ENCODE data around the gene OLIG2.
A peak's percentile ranks its signal among the peaks of the same experiment; 100 is the strongest.

Gene OLIG2

DNA sequence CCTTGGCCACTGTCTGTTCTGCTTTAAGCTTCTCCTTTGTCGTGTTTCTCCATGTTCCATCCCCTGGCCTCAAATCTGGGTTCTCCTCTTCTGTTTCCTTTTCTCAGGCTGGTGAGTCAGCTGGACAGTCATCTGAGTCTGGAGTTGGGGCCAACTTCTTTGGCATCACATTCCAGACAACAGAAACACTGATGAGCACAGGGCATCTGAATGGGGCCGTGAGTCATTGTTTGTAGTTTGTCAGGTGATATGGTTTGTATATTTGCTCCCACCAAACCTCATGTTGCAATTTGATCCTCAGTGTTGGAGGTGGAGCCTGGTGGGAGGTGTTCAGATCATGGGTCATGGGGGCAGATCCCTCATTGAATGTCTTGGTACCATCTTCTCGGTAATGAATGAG is 14.3 kb upstream of the OLIG2 start:
- H3K4me3 ChIP-seq (ENCODE audit: low read depth, low read length): no peak overlapping the region
- TF ChIP-seq, protein P1, sequence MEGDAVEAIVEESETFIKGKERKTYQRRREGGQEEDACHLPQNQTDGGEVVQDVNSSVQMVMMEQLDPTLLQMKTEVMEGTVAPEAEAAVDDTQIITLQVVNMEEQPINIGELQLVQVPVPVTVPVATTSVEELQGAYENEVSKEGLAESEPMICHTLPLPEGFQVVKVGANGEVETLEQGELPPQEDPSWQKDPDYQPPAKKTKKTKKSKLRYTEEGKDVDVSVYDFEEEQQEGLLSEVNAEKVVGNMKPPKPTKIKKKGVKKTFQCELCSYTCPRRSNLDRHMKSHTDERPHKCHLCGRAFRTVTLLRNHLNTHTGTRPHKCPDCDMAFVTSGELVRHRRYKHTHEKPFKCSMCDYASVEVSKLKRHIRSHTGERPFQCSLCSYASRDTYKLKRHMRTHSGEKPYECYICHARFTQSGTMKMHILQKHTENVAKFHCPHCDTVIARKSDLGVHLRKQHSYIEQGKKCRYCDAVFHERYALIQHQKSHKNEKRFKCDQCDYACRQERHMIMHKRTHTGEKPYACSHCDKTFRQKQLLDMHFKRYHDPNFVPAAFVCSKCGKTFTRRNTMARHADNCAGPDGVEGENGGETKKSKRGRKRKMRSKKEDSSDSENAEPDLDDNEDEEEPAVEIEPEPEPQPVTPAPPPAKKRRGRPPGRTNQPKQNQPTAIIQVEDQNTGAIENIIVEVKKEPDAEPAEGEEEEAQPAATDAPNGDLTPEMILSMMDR (conservative IDR thresholded peaks at IDR 0.05; ENCODE audit: low read depth, low read length): no peak
- peak; percentile 56 for DNase-seq (ENCODE audit: low read depth)

DNA sequence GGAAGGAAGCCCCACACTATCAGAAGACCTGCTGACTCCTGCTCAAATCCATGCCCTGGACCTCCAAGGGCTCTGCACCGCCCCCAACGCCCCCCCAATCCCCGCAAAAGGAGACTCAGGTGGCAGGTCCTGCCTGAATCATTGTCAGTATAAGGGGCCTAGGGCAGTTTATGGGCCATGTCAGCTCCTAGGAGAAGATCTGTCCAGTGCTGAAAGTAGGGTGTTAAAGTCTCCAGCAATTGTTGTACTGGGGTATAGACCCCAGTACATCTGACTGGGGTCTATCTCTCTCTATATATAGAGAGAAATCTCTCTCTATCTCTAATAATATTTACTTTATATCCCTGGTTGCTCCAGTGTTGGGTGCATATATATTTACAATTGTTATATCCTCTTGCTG is 12.1 kb upstream of the OLIG2 start:
- no peak overlapping the region for H3K4me3 ChIP-seq (ENCODE audit: low read depth, low read length)
- no peak for DNase-seq (ENCODE audit: low read depth)
- TF ChIP-seq, protein P1 (conservative IDR thresholded peaks at IDR 0.05; ENCODE audit: low read depth, low read length): no peak

DNA sequence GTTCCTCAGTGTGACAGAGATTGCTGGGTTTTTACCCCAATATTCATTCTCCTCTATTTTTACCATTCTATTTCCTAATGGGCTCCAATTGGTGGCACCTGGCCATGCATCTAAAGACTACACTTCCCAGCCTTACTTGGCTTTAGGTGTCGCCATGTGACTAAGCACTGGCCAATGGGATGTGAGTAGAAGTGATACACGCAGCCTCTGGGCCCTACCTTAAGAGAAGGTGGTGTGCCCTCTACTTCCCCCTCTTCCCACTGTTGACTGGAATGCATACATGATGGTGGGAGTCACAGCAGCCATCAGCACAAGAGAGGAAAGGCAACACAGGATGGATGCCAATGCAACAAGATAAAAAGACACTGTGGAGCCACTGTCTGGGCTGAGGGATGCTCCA is 11.4 kb upstream of the OLIG2 start:
- TF ChIP-seq, protein P1 (conservative IDR thresholded peaks at IDR 0.05; ENCODE audit: low read depth, low read length): no peak
- DNase-seq (ENCODE audit: low read depth): no peak
- no peak overlapping the region for H3K4me3 ChIP-seq (ENCODE audit: low read depth, low read length)

DNA sequence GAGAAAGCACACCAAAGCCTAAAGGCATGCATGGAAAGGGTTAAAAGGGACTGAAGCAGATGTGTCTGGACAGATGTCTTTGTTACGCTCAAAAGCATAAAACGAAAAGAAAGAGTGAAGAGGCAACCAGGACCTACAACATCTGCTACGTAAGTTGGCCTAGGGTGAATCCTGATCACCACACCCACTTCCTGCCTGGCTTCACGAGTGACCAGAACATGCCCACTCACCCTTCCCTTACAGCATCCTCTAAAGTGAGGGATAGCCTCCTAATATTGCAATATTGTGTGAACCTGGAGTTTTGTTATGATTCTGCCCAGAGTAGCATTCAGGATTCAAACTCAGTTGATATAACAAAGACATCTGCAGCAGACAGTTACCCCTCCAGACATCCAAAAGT is 10.6 kb upstream of the OLIG2 start:
- DNase-seq (ENCODE audit: low read depth): no peak
- TF ChIP-seq, protein P1 (conservative IDR thresholded peaks at IDR 0.05; ENCODE audit: low read depth, low read length): no peak

DNA sequence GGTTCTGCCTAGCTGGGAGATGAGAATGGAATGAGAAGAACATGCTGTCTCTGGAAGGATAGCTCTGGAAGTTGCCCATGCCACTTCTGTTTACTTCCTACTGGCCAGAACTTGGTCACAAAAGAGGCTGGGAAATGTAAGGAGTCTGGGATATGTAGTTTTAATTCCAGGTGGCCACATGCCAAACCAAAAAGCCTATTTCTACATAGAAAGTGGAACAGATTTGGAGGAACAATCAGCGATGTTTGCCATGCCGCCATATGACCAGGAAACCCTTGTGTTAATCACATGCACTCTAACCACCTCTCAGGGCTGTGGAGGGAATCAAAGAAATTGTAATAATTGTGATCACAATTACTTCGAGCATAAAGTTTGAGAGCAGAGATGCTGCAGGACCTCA is 10.0 kb upstream of the OLIG2 start:
- no peak for DNase-seq (ENCODE audit: low read depth)
- H3K4me3 ChIP-seq (ENCODE audit: low read depth, low read length): no peak overlapping the region
- TF ChIP-seq, protein P1 (conservative IDR thresholded peaks at IDR 0.05; ENCODE audit: low read depth, low read length): no peak

More for the DNA sequence above, 10.6 kb upstream of the OLIG2 start:
- no peak overlapping the region for H3K4me3 ChIP-seq (ENCODE audit: low read depth, low read length)

DNA sequence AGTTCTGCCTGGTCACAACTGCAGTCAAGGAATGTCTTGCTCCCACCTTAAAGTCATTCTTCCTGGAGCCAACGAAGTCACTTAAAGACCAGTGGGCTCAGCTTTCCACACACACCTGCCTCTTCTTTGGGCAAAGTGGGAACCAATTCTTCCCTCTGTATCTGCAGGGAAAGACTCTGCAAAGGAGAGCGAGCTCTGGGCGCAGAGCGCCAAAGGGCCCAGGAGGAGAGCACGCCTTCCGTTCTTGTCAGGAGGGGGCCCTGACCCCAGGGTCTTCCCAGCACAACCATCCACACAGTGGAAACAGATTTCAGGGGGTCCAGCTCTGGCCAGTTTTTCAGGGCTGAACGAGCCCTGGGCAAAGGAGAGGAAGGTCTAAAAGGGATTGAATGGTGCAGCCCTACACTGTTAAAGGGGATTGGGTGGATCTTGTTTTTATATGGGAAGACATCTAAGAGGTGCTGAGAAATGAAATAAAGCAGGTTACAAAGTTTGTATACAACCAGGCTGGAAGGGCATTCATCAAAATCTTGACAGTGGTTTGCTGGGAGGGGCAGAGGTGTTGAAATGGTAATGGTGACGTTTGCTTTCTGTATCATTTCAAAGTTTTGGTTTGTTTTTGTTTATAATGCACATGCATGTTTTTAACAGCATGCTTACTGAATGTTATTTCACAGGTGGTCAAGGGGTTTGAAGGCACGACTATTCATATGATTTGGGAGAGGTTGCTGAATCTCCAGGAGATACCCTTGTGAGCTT is 6.8 kb upstream of the OLIG2 start:
- no peak for DNase-seq (ENCODE audit: low read depth)
- no peak overlapping the region for H3K4me3 ChIP-seq (ENCODE audit: low read depth, low read length)
- TF ChIP-seq, protein P1 (conservative IDR thresholded peaks at IDR 0.05; ENCODE audit: low read depth, low read length): no peak

DNA sequence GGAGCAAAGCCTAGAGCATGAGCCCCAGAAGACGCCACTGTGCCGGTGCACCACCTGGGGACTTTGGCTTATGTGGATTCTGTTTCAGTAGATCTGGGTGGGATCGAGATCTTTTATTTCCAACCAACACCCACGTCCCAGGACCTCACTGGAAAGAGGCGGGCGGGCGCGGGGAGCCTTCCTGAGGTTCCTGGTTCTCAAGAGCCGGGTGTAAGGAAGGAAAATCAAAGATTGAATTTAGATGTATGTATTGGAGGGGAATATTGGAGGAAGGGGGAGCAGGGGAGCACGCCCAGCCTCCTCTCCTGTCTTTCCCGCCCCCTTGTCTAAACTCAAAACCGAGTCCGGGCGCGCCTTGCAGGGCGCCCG is 6.2 kb upstream of the OLIG2 start:
- no peak overlapping the region for H3K4me3 ChIP-seq (ENCODE audit: low read depth, low read length)
- DNase-seq (ENCODE audit: low read depth): no peak

More for the DNA sequence above, 6.2 kb upstream of the OLIG2 start:
- TF ChIP-seq, protein P1 (conservative IDR thresholded peaks at IDR 0.05; ENCODE audit: low read depth, low read length): no peak

Measured in choroid plexus epithelial cell (primary cell).